ENCODE data around the gene FUT9. TPM values are rescaled to one million over a fixed set of nuclear protein-coding genes. Genes with fewer than 3 reads are reported as not detected.

The FUT9 gene
- total RNA-seq = not detected in 2 replicates

DNA sequence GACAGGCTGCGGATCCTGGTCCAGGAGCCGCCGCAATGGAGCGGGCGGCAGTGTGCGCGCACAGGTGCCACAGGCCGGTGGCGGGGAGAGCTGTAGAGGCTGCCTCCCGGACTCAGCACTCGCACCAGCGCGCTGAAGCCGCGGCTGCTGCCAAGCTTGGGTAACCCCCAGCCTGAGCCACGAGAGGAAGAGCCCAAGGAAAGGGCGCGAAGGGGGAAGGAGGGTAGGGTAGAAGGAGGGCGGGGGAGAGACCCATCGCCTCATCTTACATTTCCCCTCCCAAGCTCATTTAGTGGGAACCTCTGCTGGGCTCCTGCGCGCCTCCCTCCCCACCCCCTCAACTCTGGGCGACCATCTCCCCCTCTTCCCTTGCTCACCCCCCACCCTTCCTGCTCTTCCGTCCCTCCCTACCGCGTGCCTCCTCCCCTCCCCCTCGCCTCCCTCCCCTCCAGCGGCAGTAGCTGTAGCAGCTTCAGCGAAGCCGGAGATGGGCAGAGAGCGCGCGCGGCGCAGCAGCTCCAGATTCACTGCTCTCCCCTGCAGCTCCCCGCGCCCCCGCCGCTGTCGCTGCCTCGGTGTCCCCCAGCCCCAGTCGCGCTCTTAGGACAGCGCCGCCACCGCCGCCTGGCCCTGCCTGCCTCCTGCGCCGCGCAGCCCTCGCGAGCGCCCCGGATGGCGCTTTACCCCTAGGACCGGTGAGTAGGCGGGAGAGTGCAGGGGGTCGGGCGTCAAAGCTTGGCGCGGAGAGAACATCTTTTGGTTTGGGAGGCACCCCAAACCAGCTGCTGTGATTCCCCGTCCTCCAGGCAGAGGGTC lies at the start of gene FUT9:
Gene FUT9, plus strand, starts transcription at position 457 of the 816 bp plus-strand sequence. CDS start 187,182 bp downstream, outside the sequence.
- intact Hi-C loops (cut with micrococcal nuclease) = no loop called here

DNA sequence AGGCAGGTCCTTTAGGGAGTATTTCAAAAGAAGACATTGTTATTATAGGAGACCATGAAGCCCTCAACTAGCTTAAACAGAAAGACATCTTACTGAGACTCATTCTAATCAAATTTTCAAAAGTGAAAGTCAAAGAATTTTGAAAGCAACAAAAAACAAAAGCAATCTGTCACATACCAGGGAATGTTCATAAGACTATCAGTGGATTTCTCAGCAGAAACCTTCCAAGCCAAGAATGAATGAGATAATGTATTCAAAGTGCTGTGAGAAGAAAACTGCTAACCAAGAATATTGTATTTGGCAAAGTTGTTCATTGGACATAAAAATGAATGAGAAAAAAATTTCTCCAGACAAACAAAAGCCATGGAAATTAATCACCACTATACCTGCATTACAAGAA lies 48.2 kb upstream of the FUT9 start:
- intact Hi-C loops (cut with micrococcal nuclease) = no loop called here

DNA sequence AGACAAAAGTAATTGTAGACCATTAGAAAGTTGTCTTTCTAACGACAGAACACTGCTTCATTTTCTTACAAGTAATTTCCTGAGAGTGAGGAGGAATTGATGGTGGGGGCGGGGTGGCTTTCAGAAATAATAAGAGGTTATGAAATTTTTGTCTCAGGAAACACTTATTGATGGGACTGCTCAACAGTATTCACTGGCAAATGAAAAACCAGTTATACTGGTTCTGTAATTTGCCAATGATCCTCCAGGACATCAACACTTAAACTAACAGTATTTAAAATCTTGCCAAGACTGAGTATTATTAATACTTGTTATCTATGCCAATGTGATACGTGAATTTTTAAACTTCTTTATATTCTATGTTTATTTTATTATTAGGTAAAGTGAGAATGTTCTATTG lies 41.8 kb upstream of the FUT9 start:
- intact Hi-C loops (cut with micrococcal nuclease) = no loop called here

DNA sequence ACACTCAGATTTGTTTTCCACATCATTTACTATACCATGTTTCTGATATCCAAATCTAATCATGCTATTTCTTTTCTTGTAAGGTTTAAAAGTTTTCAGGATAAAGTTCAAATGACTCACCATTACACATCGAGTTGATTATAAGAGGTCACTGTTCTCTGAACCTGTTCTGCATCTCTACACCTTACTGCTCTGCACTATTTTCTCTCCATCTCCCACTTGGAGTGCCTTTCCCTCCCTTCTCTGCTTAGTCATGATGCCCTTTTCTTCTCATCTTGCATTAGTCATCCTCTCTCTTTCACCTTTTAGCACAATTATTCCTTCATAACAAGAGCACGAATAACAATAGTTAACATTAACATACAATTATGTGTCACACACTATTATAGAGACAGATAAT lies 37.5 kb upstream of the FUT9 start:
- intact Hi-C loops (cut with micrococcal nuclease) = no loop called here

DNA sequence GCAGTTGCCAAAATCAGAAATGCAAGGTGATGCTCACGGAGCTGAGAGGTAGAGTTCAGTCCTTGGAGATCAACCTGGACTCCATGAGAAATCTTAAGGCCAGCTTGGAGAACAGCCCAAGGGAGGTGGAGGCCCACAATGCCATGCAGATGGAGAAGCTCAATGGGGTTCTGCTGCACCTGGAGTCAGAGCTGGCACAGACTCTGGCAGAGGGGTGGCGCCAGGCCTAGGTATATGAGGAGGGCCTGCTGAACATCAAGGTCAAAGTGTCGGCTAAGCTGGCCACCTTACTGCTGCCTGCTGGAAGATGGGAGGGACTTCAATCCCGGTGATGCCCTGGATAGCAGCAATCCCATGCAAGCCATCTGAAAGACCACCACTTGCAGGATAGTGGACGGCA lies 23.9 kb upstream of the FUT9 start:
- intact Hi-C loops (cut with micrococcal nuclease) = no loop called here

GRCh38 chr6:95994151-95994550 lies 21.6 kb upstream of the FUT9 start:
- intact Hi-C loops (cut with micrococcal nuclease) = no loop called here

DNA sequence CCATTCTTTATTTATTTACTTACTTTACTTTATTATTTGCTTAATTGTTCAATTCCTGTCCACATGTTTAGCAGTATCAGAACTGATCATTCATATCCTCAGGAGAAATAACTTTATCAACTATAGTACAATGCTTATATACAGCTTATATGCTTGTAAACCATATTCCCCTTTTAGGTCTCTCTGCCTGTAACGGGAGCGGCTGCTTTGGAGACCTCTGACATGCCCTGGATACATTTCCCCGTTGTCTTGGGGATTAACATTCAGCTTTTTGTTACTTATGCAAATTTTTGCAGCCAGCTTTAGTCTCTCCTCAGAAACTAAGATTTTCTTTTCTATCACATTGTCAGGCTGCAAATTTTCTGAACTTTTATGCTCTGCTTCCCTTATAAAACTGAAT lies 17.6 kb upstream of the FUT9 start:
- intact Hi-C loops (cut with micrococcal nuclease) = no loop called here

- intact Hi-C loops (cut with micrococcal nuclease) = no loop called here
Measured at GRCh38 chr6:96001891-96002575, 13.7 kb upstream of the FUT9 start.

- intact Hi-C loops (cut with micrococcal nuclease) = no loop called here
Measured at GRCh38 chr6:96002576-96002910, 13.2 kb upstream of the FUT9 start.

- intact Hi-C loops (cut with micrococcal nuclease) = no loop called here
Measured at GRCh38 chr6:96002912-96003311, 12.9 kb upstream of the FUT9 start.

- intact Hi-C loops (cut with micrococcal nuclease) = no loop called here
Measured at GRCh38 chr6:96007663-96008062, 8.1 kb upstream of the FUT9 start.

GRCh38 chr6:96013531-96013930 lies 2.2 kb upstream of the FUT9 start:
- intact Hi-C loops (cut with micrococcal nuclease) = no loop called here

DNA sequence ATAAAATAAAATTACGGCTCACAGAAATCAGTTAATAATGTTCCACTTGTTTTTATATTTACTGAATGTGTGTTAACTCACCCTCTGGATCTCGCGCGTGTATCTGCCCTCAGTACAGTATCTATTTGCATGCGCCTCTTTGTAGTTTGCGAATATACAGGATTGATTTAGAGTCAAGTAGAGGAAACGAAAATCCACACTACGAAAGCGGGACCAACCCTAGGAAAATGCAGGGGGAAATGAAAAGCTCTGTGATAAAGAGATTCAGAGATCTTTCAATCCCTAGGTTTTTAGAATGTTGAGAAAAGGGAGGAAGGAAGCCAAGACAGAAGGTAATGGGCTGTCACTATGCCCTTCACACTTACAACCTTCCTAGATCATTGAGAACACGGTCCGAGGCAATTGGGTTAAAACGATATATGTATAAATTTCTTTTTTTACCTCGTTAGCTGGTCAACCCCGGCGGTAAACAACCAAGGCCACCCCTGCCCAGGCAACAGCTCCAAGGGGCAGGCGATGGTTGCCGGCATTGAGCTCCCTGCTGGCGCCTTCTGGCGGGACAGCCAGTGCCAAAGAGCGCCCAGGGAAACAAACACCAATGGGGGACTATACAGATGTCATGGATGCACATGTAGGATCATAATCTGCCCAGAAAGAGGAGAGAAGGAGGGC lies 792 bp upstream of the FUT9 start:
- intact Hi-C loops (cut with micrococcal nuclease) = no loop called here

DNA sequence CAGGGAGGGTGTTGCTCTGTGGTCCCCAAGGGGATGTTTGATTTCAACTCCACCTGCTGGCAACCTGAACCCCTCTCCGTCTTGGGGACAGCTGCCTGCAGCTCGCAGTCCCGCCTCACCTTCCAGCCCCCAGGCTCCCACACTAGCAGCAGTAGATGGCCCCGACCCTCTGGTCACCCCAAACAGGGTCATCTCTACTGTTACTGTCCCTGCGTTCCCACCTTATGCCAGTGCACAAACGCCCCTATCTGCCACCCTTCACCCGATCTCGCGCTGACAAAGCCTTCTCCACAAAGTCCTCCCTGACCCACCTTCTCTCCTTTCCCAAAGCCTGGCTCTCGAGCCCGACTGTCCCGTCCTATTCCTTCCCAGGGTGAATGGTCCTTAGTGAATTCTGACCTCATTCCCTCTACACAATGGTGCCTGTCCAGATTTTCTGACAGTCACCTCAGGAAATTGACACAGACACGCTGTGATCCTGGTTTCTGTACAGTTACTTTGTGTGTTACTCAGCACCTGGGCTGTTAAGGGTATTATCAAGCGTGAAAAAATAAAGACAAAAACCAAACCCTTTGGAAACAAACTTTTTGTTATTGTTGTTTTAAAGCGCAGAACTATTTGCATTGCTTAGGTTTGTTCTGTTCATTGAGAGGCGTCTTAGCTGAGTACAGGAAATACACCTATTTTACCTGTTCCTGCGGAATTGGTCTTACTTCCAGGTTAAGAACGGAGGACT lies 728 bp downstream of the FUT9 start:
- intact Hi-C loops (cut with micrococcal nuclease) = no loop called here

DNA sequence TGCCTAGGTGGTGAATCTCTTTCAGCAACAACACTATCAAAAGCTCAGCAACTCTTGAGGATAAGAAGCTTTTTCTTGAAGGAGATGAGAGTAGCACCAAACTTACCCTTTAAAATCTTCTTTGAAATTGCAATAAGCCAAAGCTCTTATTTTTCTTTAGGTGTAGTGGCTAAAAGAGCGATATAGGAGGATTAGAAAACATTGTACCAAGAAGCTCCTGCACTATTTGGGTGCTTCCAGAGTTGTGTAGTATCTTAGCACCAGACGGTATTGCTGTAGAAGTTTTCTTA lies 1.2 kb downstream of the FUT9 start:
- intact Hi-C loops (cut with micrococcal nuclease) = no loop called here

DNA sequence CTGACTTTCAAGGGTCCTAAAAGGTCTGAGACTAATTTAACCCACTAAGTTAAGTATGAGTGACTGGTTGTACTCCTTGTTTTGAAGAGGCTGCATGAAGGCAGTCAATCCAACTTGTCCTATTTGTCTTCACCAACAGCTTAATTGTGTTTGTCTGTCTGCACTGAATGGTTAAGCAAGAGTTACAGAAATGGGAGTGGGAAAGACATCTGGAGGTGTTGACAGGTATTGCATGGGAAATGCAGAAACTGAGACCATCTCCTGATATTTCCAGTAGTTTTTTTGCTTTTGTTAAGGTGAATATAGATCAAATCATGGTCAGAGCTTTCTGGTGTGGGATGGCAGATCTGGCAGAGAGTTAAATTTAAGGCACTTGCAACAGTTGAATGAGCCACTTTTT lies 6.5 kb downstream of the FUT9 start:
- intact Hi-C loops (cut with micrococcal nuclease) = no loop called here

GRCh38 chr6:96032661-96033060 lies 16.9 kb downstream of the FUT9 start:
- intact Hi-C loops (cut with micrococcal nuclease) = no loop called here

DNA sequence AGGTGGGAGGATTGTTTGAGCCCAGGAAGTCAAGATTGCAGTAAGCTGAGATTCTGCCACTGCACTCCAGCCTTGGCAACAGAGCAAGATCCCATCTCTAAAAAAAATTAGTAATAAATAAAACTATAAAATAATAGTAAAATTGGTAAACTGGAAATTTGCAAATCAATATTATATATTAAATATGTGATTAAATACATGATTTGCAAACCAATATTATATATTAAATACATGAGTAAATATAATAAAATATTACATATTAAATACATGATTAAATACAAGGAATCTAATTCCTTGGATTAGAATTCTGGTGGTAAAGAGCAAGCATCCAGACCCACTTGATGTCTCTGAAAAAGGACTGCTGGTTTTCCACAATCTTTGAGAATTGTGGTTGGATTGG lies 35.8 kb downstream of the FUT9 start:
- intact Hi-C loops (cut with micrococcal nuclease) = no loop called here

GRCh38 chr6:96058082-96058481 lies 42.3 kb downstream of the FUT9 start:
- intact Hi-C loops (cut with micrococcal nuclease) = no loop called here

GRCh38 chr6:96059586-96059985 lies 43.8 kb downstream of the FUT9 start:
- intact Hi-C loops (cut with micrococcal nuclease) = no loop called here

DNA sequence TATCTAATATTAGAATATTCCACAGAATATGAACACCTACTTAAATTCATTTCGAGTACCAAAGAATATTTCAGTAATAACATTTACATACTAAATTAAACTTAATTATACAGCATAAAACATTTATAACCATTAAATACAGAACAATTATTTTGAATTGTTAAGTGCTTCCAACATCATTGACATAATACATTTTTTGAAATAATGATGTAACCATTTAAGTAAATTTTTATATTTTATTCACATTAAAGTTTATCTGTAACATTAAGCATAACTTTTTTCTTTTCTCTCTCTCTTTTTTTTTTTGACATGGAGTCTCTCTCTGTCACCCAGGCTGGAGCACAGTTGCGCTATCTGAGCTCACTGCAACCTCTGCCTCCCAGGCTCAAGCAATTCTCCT lies 44.5 kb downstream of the FUT9 start:
- intact Hi-C loops (cut with micrococcal nuclease) = no loop called here

DNA sequence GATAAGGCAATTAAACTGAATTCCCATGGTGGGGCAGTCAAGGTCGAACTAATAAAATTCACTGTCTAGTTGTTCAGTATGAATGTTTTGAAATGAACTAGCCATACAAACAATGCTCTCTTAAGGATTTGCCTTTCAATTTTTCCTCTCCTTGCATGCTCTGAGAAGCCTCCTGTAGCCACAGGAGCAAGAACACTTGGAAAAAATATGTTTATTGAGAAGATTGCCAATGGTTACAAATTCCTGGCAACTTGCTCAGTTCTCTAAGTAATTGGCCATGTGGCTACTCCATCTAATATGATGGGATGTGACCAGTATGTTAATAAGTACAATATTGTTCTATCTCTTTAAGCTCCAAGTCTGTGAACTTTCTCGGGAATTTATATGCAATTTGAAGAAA lies 49.4 kb downstream of the FUT9 start:
- intact Hi-C loops (cut with micrococcal nuclease) = no loop called here
